Mesenchymal stem cell (in vitro differentiated cells and primary cell): Measurements from ENCODE around the gene TSPO2.
"Not testable (repeated sequence)": the region's sequence is repeated elsewhere in the genome, so short reads cannot be mapped to it uniquely, and the experiment has no call there.

Source experiments
- DNase-seq: peaks from one replicate; pipeline ENCODE4 v3.0.0-alpha.2; 2013
- H2AFZ ChIP-seq: one replicate; pipeline ENCODE4 v1.6.1; 2013; ENCODE audit warnings: low read depth, mild to moderate bottlenecking, control low read depth, inconsistent platforms, low read length, moderate library complexity
- H2AK5ac ChIP-seq: 2 replicates; pipeline ENCODE4 v1.6.1; 2013; ENCODE audit warnings: low read length, moderate library complexity, mild to moderate bottlenecking, inconsistent platforms; ENCODE audit not compliant: severe bottlenecking
- H2BK120ac ChIP-seq: one replicate; pipeline ENCODE4 v1.6.1; 2013; ENCODE audit warnings: low read depth, mild to moderate bottlenecking, inconsistent platforms, low read length, moderate library complexity
- H2BK12ac ChIP-seq, 2 experiments: one replicate each; pipeline ENCODE4 v1.6.1; 2013; ENCODE audit warnings: inconsistent platforms in 2 of 2, low read length in 2 of 2, mild to moderate bottlenecking in 2 of 2, moderate library complexity in 2 of 2, control low read depth in 1 of 2
- H2BK15ac ChIP-seq: one replicate; pipeline ENCODE4 v1.6.1; 2013; ENCODE audit warnings: mild to moderate bottlenecking, low read depth, inconsistent platforms; ENCODE audit not compliant: poor library complexity, severe bottlenecking
- H2BK5ac ChIP-seq: 2 replicates; pipeline ENCODE4 v1.6.1; 2013; ENCODE audit warnings: low read depth, mild to moderate bottlenecking, low read length, control low read depth, inconsistent platforms; ENCODE audit not compliant: poor library complexity, severe bottlenecking
- H3K14ac ChIP-seq, 2 experiments: one replicate each; pipeline ENCODE4 v1.6.1; 2013; ENCODE audit warnings: inconsistent platforms in 2 of 2, low read length in 2 of 2, control low read depth in 1 of 2, mild to moderate bottlenecking in 1 of 2, moderate library complexity in 1 of 2
- H3K18ac ChIP-seq, 2 experiments: one replicate each; pipeline ENCODE4 v1.6.1; 2013; ENCODE audit warnings: inconsistent platforms in 2 of 2, low read length in 2 of 2, control low read depth in 1 of 2, low read depth in 1 of 2, mild to moderate bottlenecking in 1 of 2
- H3K23ac ChIP-seq, 2 experiments: one replicate each; pipeline ENCODE4 v1.6.1; 2013; ENCODE audit warnings: inconsistent platforms in 2 of 2, low read length in 2 of 2, mild to moderate bottlenecking in 2 of 2, moderate library complexity in 2 of 2, control low read depth in 1 of 2
- H3K27ac ChIP-seq: 2 replicates; pipeline ENCODE4 v1.5.1; 2013; ENCODE audit warnings: mild to moderate bottlenecking, moderate library complexity, low read length, control low read depth, inconsistent platforms; ENCODE audit not compliant: poor library complexity, severe bottlenecking
- H3K27me3 ChIP-seq, 2 experiments: 2 replicates each; pipeline versions ENCODE4 v1.6.1 to v1.7.0; 2013; ENCODE audit warnings: low read length in 2 of 2, mild to moderate bottlenecking in 2 of 2, moderate library complexity in 2 of 2, control low read depth in 1 of 2, inconsistent platforms in 1 of 2; ENCODE audit not compliant: control insufficient read depth in 1 of 2, insufficient read depth in 1 of 2
- H3K36me3 ChIP-seq, 2 experiments: 2 replicates each; pipeline versions ENCODE4 v1.6.1 to v1.7.0; 2013; ENCODE audit warnings: low read length in 2 of 2, control low read depth in 1 of 2, inconsistent platforms in 1 of 2, low read depth in 1 of 2, mild to moderate bottlenecking in 1 of 2; ENCODE audit not compliant: insufficient read depth in 2 of 2, control insufficient read depth in 1 of 2
- H3K4ac ChIP-seq, 2 experiments: one replicate each; pipeline ENCODE4 v1.6.1; 2013; ENCODE audit warnings: inconsistent platforms in 2 of 2, low read length in 2 of 2, mild to moderate bottlenecking in 2 of 2, moderate library complexity in 2 of 2, control low read depth in 1 of 2, low read depth in 1 of 2
- H3K4me1 ChIP-seq: 2 replicates; pipeline ENCODE4 v1.6.1; 2013; ENCODE audit warnings: low read depth, low read length, control low read depth; ENCODE audit not compliant: control insufficient read depth, insufficient read depth
- H3K4me2 ChIP-seq: 2 replicates; pipeline ENCODE4 v1.6.1; 2013; ENCODE audit warnings: low read length, mild to moderate bottlenecking, inconsistent platforms; ENCODE audit not compliant: poor library complexity, severe bottlenecking
- H3K4me3 ChIP-seq, 2 experiments: 2 replicates each; pipeline versions ENCODE4 v1.5.1 to v1.7.0; 2013; ENCODE audit warnings: low read length in 2 of 2, mild to moderate bottlenecking in 2 of 2, control low read depth in 1 of 2, low read depth in 1 of 2; ENCODE audit not compliant: insufficient read depth in 1 of 2
- H3K79me1 ChIP-seq: replicated peaks from 2 replicates; pipeline ENCODE4 v1.6.1; 2013; ENCODE audit warnings: mild to moderate bottlenecking, control low read depth, low read length, inconsistent platforms; ENCODE audit not compliant: poor library complexity, severe bottlenecking
- H3K9ac ChIP-seq: 2 replicates; pipeline ENCODE4 v1.7.0; 2013; ENCODE audit warnings: mild to moderate bottlenecking, low read length, moderate library complexity
- H3K9me3 ChIP-seq: 2 replicates; pipeline ENCODE4 v1.7.0; 2013; ENCODE audit warnings: mild to moderate bottlenecking, low read length; ENCODE audit not compliant: control insufficient read depth
- H4K8ac ChIP-seq: one replicate; pipeline ENCODE4 v1.6.1; 2013; ENCODE audit warnings: inconsistent platforms, mild to moderate bottlenecking, low read length, moderate library complexity
- H4K91ac ChIP-seq: one replicate; pipeline ENCODE4 v1.6.1; 2013; ENCODE audit warnings: mild to moderate bottlenecking, low read length, inconsistent platforms
- WGBS: methylation state at CpG from one replicate; pipeline ENCODE4 v1.1.7; 2013; ENCODE audit warnings: mixed read lengths; 5-methylcytosine and 5-hydroxymethylcytosine counted together

The TSPO2 gene

DNA sequence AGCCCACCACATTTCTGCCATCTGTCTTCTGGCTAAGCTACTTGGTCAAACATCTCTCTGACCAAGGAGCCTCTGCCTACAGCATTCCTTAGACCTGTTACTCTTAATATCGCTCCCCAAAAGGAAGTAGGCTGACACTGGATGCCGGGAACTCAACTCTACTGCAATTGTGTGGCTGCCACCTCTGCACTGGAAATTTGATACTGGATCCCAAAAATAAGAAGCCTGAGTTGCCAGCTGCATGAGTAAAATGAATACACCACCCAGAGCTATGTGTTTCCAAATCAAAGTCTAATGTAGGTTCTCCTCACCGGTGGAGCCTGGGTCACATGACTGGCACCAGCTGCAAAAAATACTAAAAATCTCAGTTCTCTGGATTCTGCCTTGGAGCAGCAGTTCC, 40.1 kb upstream of the TSPO2 start:
- H3K36me3 ChIP-seq: no peaks in the 10 kb centered on the region
- H3K9ac ChIP-seq: no peak overlapping the region
- no peak overlapping the region for H3K27ac ChIP-seq
- no peak for DNase-seq
- H3K4me3 ChIP-seq: no peak overlapping the region
- no peak overlapping the region for H2AK5ac ChIP-seq
- H3K23ac ChIP-seq: no peak overlapping the region
- no peak overlapping the region for H3K4ac ChIP-seq
- 98% methylated on average over 3 of the region's 3 CpGs for WGBS
- H3K27me3 ChIP-seq: peaks cover 10 to 19% of the 10 kb centered on the region in 2 experiments
- H2BK15ac ChIP-seq: no peak overlapping the region
- no peak overlapping the region for H2BK120ac ChIP-seq
- H3K9me3 ChIP-seq: no peaks in the 10 kb centered on the region
- H2BK5ac ChIP-seq: no peak overlapping the region
- no peak overlapping the region for H3K4me2 ChIP-seq
- H2AFZ ChIP-seq: no peak overlapping the region
- no peak overlapping the region for H3K18ac ChIP-seq
- no peaks in the 10 kb centered on the region for H3K79me1 ChIP-seq
- H3K14ac ChIP-seq: no peak overlapping the region
- no peak overlapping the region for H4K8ac ChIP-seq
- no peak overlapping the region for H4K91ac ChIP-seq
- no peak overlapping the region for H2BK12ac ChIP-seq
- H3K4me1 ChIP-seq: peaks cover 5% of the 10 kb centered on the region

DNA sequence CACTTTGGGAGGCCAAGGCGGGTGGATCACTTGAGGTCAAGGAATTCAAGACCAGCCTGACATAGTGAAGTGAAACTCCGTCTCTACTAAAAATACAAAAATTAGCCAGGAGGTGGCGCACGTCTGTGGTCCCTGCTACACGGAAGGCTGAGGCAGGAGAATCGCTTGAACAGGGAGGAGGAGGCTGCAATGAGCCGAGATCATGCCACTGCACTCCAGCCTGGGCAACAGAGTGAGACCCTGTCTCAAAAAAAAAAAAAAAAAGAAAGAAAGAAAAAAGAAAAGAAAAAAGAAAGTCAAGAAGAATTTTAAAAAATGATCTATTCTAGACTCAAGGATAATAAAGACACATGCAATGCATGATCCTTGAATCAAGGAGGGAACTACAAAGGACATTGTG, 36.0 kb upstream of the TSPO2 start:
- H3K27ac ChIP-seq, H2BK5ac ChIP-seq, H3K4me2 ChIP-seq, H3K9ac ChIP-seq, H2BK120ac ChIP-seq, H3K23ac ChIP-seq, H3K9me3 ChIP-seq, H3K4me1 ChIP-seq, H4K91ac ChIP-seq, H2AK5ac ChIP-seq, H3K36me3 ChIP-seq, H4K8ac ChIP-seq, H2AFZ ChIP-seq, H3K14ac ChIP-seq, H2BK12ac ChIP-seq, H3K79me1 ChIP-seq, H2BK15ac ChIP-seq, H3K18ac ChIP-seq, H3K4me3 ChIP-seq, H3K4ac ChIP-seq: not testable (repeated sequence)
- 8% methylated on average over 6 of the region's 7 CpGs for WGBS
- DNase-seq: peak; percentile 65
- peaks cover 10 to 31% of the 10 kb centered on the region in 2 experiments for H3K27me3 ChIP-seq

- H2BK120ac ChIP-seq, H3K4me2 ChIP-seq, DNase-seq, H3K27ac ChIP-seq, H3K4me1 ChIP-seq, H3K18ac ChIP-seq, H3K9me3 ChIP-seq, H3K36me3 ChIP-seq, H3K9ac ChIP-seq, H4K8ac ChIP-seq, H3K4ac ChIP-seq, H2AK5ac ChIP-seq, H2BK5ac ChIP-seq, H3K14ac ChIP-seq, H3K23ac ChIP-seq, H4K91ac ChIP-seq, H3K4me3 ChIP-seq, H2AFZ ChIP-seq, H2BK15ac ChIP-seq, H3K79me1 ChIP-seq, H2BK12ac ChIP-seq: not testable (repeated sequence)
- H3K27me3 ChIP-seq: peaks cover 10 to 28% of the 10 kb centered on the region in 2 experiments
- no CpG with 5 or more reads among the region's 4 CpGs for WGBS
Observed at GRCh38 chr6:41006980-41007379, 35.3 kb upstream of the TSPO2 start.

- Histone ChIP-seq H4K8ac (no peak overlapping the region), H3K79me1 (no peaks in the 10 kb centered on the region), H3K4ac (no peak overlapping the region), H3K36me3 (no peaks in the 10 kb centered on the region), H2AK5ac (no peak overlapping the region), H4K91ac (no peak overlapping the region), H2BK15ac (no peak overlapping the region), H3K4me2 (no peak overlapping the region), H3K9me3 (no peaks in the 10 kb centered on the region), H2AFZ (no peak overlapping the region), H3K9ac (no peak overlapping the region), H3K23ac (no peak overlapping the region), H3K27ac (no peak overlapping the region), H3K14ac (no peak overlapping the region), H3K27me3 (peaks cover 8 to 18% of the 10 kb centered on the region in 2 experiments), H2BK5ac (no peak overlapping the region), H3K4me1 (peaks cover 2% of the 10 kb centered on the region), H3K4me3 (no peak overlapping the region), H2BK12ac (no peak overlapping the region), H2BK120ac (no peak overlapping the region), H3K18ac (no peak overlapping the region)
- no peak for DNase-seq
- WGBS: 89% methylated on average over 3 of the region's 3 CpGs
Observed at GRCh38 chr6:41008011-41008410, 34.3 kb upstream of the TSPO2 start.
